Neural crest cell (in vitro differentiated cells): ENCODE measurements around the gene AUTS2. TPM values are rescaled to one million over a fixed set of nuclear protein-coding genes. Genes with fewer than 3 reads are reported as not detected.

ENCODE experiments used
- DNase-seq: peaks from one replicate; pipeline ENCODE4 v3.0.0; 2021; ENCODE audit warnings: low read depth, mixed read lengths, low spot score
- H3K27ac Mint-ChIP-seq: one replicate; pipeline ENCODE4 v1.8.0; 2021; ENCODE audit warnings: mild to moderate bottlenecking, mixed read lengths; ENCODE audit not compliant: unreplicated experiment
- H3K27me3 Mint-ChIP-seq: 2 replicates; pipeline ENCODE4 v1.8.0; 2021; ENCODE audit warnings: low read depth, mild to moderate bottlenecking, mixed read lengths
- H3K36me3 Mint-ChIP-seq: 2 replicates; pipeline ENCODE4 v1.8.0; 2021; ENCODE audit warnings: low read depth, mild to moderate bottlenecking, mixed read lengths
- H3K4me1 Mint-ChIP-seq: 2 replicates; pipeline ENCODE4 v1.8.0; 2021; ENCODE audit warnings: mixed read lengths
- H3K4me3 Mint-ChIP-seq: one replicate; pipeline ENCODE4 v1.8.0; 2021; ENCODE audit warnings: mild to moderate bottlenecking, mixed read lengths
- H3K9me3 Mint-ChIP-seq: 2 replicates; pipeline ENCODE4 v1.8.0; 2021; ENCODE audit warnings: mixed read lengths
- CTCF ChIP-seq: fragments of 200-600 bp; sonication (generic); conservative IDR thresholded peaks from 2 replicates; pipeline ENCODE4 v1.5.0; 2021; ENCODE audit warnings: antibody characterized with exemption, mild to moderate bottlenecking
- total RNA-seq: library from RNA; stranded (reverse); gene quantifications from 2 replicates; pipeline ENCODE4 v1.2.1, GENCODE V29; 2021

The AUTS2 gene
- total RNA-seq, 1 donor from 2014 or later, result 152 TPM

GRCh38 chr7:70052691-70053090 lies 454.4 kb downstream of the AUTS2 start:
- no peak for TF ChIP-seq CTCF
- no peak for DNase-seq
- H3K4me3 Mint-ChIP-seq, result no peak overlapping the region
- H3K4me1 Mint-ChIP-seq, result no peaks in the 10 kb centered on the region
- no peaks in the 10 kb centered on the region for H3K9me3 Mint-ChIP-seq
- H3K27ac Mint-ChIP-seq, result no peak overlapping the region
- H3K36me3 Mint-ChIP-seq, result no peaks in the 10 kb centered on the region
- no peaks in the 10 kb centered on the region for H3K27me3 Mint-ChIP-seq

- DNase-seq, result no peak
- TF ChIP-seq CTCF, result no peak
- Mint-ChIP-seq H3K9me3 (no peaks in the 10 kb centered on the region), H3K4me1 (no peaks in the 10 kb centered on the region), H3K4me3 (no peak overlapping the region), H3K36me3 (no peaks in the 10 kb centered on the region), H3K27ac (no peak overlapping the region), H3K27me3 (no peaks in the 10 kb centered on the region)
Measured at GRCh38 chr7:70053421-70053820, 455.1 kb downstream of the AUTS2 start.

GRCh38 chr7:70053989-70054388 lies 455.7 kb downstream of the AUTS2 start:
- no peak for TF ChIP-seq CTCF
- no peaks in the 10 kb centered on the region for H3K9me3 Mint-ChIP-seq
- DNase-seq, result no peak
- no peak overlapping the region for H3K4me3 Mint-ChIP-seq
- peak overlapping the region; percentile 16 for H3K27ac Mint-ChIP-seq
- H3K27me3 Mint-ChIP-seq, result peaks cover under 1% of the 10 kb centered on the region
- H3K4me1 Mint-ChIP-seq, result peaks cover 2% of the 10 kb centered on the region
- H3K36me3 Mint-ChIP-seq, result no peaks in the 10 kb centered on the region

GRCh38 chr7:70056363-70056762 lies 458.1 kb downstream of the AUTS2 start:
- Mint-ChIP-seq H3K27ac (no peak overlapping the region), H3K4me3 (no peak overlapping the region), H3K4me1 (peaks cover 12% of the 10 kb centered on the region), H3K9me3 (no peaks in the 10 kb centered on the region), H3K36me3 (no peaks in the 10 kb centered on the region), H3K27me3 (peaks cover 2% of the 10 kb centered on the region)
- no peak for DNase-seq
- TF ChIP-seq CTCF, result no peak

- Mint-ChIP-seq H3K27me3 (peaks cover 2% of the 10 kb centered on the region), H3K36me3 (no peaks in the 10 kb centered on the region), H3K4me1 (peaks cover 39% of the 10 kb centered on the region), H3K4me3 (no peak overlapping the region), H3K9me3 (no peaks in the 10 kb centered on the region), H3K27ac (no peak overlapping the region)
- no peak for DNase-seq
- no peak for TF ChIP-seq CTCF
Measured at GRCh38 chr7:70060298-70061068, 462.2 kb downstream of the AUTS2 start.
